HS-5 (cell line): ENCODE data around the gene SLC10A4.

ENCODE experiments used
- DNase-seq: peaks from one replicate; pipeline ENCODE4 v3.0.0-alpha.2; 2012; ENCODE audit warnings: low read depth

The SLC10A4 gene

GRCh38 chr4:48490012-48490679 is 7.0 kb downstream of the SLC10A4 start, which contains the start of gene ZAR1:
Gene ZAR1 (plus strand): TSS chr4:48490252. CDS start chr4:48490292, 40 bp downstream.
- DNase-seq = no peak

- DNase-seq = no peak
Measured at GRCh38 chr4:48490680-48491513, 7.8 kb downstream of the SLC10A4 start.

- DNase-seq = no peak
Measured at GRCh38 chr4:48491514-48492176, 8.5 kb downstream of the SLC10A4 start.

- no peak for DNase-seq
Measured at GRCh38 chr4:48493452-48494100, 10.4 kb downstream of the SLC10A4 start.

GRCh38 chr4:48495941-48496340 is 12.8 kb downstream of the SLC10A4 start:
- no peak for DNase-seq

GRCh38 chr4:48498895-48499294 is 15.8 kb downstream of the SLC10A4 start:
- DNase-seq = no peak

- DNase-seq = no peak
Measured at GRCh38 chr4:48499551-48500066, 16.5 kb downstream of the SLC10A4 start.

GRCh38 chr4:48503233-48504025 is 20.3 kb downstream of the SLC10A4 start:
- no peak for DNase-seq

- no peak for DNase-seq
Measured at GRCh38 chr4:48504026-48504330, 20.8 kb downstream of the SLC10A4 start.

- no peak for DNase-seq
Measured at GRCh38 chr4:48504352-48504751, 21.2 kb downstream of the SLC10A4 start.

- DNase-seq = no peak
Measured at GRCh38 chr4:48506716-48507115, 23.6 kb downstream of the SLC10A4 start.

GRCh38 chr4:48509543-48509942 is 26.4 kb downstream of the SLC10A4 start:
- DNase-seq = no peak

- DNase-seq = no peak
Measured at GRCh38 chr4:48518143-48518542, 35.0 kb downstream of the SLC10A4 start.

- no peak for DNase-seq
Measured at GRCh38 chr4:48526406-48526805, 43.3 kb downstream of the SLC10A4 start.

GRCh38 chr4:48538358-48538757 is 55.2 kb downstream of the SLC10A4 start:
- DNase-seq = no peak
